Measurements from ENCODE around the gene SNED1.

The SNED1 gene

DNA sequence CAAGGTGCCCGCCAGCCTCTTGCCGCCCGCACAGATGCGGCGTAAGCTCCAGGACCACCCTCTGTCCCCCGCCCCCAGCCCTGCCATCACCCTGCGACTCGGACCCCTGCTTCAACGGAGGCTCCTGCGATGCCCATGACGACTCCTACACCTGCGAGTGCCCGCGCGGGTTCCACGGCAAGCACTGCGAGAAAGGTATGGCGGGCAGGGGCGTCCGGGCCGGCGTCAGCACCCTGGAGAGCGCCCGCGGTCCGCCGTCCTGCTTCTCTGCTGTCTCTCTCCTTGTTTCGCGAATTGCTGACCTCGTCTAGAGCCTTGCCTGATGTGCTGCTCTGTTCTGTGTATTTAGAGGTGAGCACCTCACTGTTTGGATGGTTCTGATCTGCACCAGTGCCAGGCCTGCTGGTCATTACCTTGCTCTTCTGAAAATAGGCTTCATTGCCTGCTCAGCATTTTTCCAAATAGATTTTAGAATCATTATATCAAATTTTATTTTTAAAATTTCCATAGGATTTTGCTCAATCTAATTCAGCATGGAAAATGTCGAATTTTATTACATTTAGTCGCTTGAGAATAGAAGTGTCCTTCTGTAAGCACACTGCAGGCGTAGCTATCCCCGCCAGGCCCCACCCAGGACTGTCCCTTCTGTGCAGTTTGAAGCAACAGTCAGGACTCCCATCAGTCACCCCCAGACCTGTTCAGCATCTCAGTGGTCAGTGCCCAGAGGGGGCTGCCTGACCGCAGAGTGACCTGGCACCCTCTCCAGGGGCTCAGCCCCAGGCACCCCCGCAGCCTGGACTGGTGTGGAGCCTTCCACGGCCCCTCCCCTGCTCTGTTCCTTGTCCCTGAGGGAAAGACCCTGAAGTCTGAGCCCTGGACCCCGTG lies 51.6 kb downstream of the SNED1 start:
- DNase-seq: no peak

DNA sequence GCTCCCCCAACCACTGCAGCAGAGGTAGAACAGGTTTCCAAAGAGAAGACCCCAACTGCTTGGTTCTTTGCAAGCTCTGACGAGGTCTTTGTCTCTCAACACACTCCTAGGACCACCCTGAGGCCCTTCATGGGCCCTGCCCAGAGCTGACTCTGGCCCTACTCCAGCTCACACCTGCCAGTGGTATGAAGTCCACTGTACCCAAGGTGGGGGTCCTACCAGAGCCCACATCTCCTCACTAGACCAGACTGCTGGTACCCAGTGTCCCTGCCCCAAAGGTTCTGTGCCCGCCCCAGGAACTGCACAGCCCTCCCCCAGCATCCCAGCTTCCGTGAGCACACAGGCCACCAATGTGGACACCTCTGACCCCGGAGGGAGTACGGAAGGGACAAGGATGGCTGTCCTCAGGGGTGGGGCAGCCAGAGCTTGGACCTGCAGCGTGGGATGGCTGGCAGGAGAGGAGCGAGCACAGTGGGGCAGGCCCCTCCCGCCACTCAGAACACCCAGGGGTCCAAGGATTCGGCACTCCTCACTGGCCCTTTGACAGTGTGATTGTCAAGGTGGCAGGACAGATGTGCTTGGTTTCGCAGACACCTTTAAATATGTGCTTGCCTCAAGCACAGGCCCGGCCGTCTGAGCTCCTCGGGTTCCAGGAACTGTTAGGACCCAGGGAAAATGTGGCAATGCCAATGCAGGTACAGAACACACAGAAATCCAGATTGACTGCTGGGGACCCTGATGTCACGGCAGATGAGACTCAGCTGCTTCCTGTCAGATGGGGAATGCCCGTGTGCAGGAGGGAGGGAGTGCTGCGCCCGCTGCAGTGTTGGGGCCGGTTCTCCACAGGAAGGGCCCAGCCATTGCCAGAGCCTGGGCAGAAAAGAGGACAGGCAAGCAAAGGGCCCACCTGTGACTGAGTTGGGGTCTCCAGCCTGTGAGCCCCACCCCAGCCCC lies 52.5 kb downstream of the SNED1 start:
- no peak for DNase-seq

DNA sequence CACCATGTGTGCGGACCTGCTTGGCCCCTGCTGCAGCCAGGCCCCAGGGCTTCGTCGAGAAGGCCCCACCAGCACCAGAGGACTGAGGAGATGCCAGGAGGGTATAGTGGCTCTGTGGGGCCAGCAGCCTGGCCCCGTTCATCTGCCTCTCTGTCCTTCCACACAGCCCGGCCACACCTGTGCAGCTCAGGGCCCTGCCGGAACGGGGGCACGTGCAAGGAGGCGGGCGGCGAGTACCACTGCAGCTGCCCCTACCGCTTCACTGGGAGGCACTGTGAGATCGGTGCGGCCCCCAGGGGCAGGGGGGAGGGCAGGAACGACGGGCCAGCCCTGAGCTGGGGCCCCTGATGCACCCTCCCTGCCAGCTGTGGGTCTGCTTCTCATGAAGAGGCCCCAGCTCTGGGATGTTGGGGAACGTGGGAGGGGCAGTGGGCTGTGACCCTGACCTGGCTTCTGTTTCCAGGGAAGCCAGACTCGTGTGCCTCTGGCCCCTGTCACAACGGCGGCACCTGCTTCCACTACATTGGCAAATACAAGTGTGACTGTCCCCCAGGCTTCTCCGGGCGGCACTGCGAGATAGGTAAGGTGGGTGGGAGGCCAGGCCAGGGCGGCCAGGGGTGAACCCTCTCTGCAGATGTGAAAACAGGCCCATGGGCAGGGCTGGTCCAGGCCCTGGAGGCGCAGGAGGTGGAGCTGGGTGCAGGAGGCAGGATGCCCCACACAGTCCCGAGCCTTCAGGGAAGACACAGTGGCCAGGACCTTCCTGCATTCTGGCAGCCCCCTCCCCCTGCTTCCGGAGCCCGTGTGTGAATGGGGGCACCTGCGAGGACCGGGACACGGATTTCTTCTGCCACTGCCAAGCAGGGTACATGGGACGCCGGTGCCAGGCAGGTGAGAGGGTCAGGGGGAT lies 53.4 kb downstream of the SNED1 start:
- DNase-seq: no peak

DNA sequence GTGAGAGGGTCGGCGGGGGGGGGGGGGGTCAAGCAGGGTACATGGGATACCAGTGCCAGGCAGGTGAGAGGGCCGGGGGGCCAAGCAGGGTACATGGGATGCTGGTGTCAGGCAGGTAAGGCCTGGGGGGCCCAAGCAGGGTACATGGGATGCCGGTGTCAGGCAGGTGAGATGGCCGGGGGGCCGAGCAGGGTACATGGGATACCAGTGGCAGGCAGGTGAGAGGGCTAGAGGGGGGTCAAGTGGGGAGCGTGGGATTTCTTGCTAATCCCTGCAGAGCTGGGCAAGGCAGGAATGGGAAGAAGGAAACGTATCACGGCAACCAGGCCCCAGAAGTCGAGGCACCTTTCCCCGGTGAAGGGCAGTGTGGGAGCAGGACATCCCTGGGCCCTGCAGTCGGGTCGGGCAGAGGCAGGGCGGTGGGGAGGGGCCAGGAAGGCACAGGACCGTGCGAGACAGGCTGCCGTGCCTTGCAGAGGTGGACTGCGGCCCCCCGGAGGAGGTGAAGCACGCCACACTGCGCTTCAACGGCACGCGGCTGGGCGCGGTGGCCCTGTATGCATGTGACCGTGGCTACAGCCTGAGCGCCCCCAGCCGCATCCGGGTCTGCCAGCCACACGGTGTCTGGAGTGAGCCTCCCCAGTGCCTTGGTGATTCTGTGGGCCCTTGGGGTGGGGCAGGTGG lies 54.4 kb downstream of the SNED1 start:
- no peak for DNase-seq

DNA sequence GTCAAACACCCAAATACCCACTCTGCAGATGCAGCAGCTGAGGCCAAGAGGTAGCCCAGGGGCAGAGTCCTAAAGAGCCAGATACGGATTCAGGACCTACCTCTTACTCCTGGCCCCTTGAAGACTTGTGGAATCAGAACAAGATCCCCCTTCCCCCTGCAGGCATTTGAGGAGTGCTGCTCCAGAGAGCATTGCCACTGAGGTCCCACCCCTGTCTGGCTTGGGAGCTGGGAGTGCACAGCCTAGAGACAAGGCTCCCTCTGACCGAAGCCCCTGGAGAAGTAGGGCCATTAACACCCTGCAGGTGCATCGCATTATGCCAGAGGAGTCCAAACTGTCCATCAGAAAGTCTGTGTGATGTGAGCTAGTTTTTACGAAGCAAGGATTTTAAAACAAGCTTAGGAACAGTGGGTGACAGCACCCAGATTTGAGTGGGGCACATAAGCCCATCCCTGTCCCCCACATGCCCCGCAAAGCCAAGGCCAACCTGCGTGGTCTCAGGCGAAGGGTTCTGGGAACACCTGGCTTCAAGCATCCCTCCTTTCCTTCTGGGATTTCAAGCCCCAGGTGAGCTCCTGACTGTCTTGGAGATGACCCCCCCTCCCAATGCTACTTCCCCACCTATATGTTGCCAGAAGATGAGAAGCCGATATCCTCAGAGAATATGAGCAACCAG lies 55.3 kb downstream of the SNED1 start:
- DNase-seq: no peak

DNA sequence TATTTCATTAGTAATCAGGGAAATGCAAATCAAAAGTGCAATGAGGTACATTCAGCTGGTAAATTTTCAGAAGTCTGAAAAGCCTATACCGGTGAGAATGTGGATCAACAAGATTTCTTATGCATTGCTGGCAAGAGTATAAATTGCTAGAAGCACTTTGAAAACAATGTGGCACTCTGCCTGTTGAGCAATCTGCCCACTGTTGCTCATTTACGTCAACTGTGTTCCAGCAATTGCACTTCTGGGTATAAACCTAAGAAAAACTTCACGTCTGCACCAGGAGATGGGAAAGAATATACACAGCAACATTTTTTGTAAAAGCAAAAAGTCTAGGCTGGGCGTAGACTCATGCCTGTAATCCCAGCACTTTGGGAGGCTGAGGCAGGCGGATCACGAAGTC lies 62.9 kb downstream of the SNED1 start:
- no peak for DNase-seq

DNA sequence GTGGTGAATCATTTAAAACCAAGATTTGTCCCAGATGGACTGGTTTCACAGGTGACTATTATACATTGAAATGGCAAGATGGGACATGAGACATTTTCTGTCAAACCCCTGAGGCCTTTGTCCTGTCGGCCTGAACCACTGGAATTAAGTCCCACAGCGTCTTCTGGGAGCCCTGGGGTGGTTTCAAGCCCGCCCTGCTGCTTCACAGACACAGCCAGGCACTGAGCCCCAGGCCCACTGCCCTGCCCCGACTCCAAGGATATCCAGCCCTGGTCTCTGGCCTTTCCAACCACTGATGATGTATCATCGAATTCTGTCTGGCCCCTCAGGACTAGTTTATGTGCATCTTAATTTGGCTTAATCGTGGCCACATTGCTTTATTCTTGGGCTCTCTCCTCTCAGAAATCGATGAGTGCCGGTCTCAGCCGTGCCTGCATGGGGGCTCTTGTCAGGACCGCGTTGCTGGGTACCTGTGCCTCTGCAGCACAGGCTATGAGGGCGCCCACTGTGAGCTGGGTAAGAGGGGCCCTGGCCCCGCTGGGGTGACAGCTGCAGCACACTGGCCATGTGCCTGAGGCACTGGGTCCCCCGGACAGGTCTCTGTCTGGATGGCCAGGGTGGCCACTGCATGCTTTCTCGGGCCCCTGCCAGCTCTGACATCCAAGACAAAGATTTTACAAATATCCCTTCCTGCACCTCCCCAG lies 64.1 kb downstream of the SNED1 start:
- DNase-seq: no peak

DNA sequence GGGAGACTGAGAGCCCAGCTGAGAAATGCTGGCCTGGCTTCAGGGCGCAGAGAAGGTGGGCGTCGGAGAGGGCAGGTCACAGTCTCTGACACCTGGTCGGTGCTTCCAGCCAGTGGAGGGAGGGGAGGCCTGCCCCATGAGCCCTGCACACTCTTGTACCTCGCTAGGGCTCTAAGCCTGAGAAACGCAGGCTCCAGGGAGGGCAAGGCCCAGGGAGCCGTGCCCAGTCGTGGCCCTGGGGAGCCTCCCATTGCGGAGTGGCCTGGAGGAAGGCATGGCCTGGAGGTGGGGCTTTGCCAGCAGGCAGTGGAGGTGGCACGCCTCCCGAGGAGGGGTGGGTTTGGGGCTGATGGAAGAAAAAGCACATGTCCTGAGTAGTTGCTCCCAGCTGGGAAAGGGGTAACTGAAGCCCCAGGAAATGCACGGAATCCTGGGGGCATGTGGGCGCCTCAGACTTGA lies 64.7 kb downstream of the SNED1 start:
- DNase-seq: no peak

DNA sequence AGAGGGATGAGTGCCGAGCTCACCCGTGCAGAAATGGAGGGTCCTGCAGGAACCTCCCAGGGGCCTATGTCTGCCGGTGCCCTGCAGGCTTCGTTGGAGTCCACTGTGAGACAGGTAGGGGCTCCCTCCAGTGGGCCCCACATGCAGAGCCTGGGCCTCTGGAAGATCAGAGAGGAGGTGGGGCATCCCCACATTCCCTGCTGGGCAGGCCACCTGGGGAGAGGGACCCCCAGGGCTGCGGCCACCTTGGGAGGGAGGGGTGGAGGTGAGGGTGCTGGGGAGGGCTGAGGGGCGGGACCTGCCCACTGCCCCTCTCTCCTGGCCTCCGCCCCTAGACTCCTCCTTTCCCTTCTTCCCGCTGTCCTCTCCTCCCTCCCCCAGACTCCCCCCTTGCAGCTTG lies 65.2 kb downstream of the SNED1 start:
- DNase-seq: no peak

DNA sequence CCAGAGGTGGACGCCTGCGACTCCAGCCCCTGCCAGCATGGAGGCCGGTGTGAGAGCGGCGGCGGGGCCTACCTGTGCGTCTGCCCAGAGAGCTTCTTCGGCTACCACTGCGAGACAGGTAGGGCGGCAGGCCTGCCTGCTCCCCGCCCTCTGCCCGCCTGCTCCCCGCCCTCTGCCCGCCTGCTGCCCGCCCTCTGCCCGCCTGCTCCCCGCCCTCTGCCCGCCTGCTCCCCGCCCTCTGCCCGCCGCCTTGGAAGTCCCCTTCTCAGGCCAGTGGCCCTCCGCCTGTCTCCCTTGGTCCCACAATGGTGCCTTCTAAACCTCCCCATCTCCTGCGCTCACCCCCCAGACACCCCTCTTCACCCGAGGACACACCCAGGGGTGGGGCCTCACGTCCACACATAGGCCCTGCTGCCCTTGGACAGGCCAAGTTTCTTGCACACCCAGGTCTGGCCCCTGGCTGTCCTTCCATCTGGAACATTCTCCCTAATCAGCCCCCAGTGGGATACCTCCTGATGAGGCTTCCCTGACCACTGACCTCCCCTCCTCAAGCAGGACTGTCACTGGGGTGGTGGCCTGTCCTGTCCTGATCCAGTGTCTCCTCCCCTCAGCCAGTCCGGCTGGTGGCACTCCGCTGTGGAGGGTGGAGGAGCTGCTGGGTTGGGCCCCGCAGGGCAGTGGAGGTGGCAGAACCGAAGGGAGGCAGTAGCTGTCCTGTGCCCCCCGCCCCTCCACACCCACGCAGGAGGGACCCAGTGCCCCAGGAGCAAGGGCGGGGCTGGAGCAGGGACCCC lies 65.8 kb downstream of the SNED1 start:
- DNase-seq: no peak

DNA sequence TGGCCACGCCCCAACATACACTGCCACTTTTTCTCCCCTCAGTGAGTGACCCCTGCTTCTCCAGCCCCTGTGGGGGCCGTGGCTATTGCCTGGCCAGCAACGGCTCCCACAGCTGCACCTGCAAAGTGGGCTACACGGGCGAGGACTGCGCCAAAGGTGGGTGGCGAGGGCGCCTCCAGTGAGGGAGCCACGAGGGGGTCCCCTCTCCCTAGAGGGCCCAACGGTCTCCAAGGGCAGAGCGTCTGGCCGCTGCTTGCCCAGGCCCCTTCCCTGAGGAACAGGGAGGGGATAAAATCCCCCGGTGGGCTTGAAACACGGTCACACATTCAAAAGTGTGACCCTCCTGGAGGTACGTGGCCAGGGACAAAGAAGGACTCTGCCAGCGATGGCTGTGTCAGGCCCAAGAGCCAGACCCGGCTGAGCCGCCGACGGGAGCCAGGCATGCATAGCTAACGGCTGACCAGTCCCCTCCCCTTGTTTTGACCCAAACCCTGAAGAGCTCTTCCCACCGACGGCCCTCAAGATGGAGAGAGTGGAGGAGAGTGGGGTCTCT lies 66.5 kb downstream of the SNED1 start:
- DNase-seq: no peak

DNA sequence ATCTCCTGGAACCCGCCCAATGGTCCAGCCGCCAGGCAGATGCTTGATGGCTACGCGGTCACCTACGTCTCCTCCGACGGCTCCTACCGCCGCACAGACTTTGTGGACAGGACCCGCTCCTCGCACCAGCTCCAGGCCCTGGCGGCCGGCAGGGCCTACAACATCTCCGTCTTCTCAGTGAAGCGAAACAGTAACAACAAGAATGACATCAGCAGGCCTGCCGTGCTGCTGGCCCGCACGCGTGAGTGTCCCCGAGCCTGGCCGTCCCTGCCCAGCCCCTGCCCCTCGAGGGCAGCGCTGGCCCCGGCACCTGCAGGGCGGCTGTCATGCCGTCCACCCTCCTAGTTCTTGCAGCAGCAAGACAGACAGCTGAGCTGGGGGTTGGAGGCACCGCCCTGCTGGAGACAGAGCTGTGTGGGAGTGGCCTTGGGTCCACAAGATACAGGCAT lies 67.0 kb downstream of the SNED1 start:
- DNase-seq: no peak

DNA sequence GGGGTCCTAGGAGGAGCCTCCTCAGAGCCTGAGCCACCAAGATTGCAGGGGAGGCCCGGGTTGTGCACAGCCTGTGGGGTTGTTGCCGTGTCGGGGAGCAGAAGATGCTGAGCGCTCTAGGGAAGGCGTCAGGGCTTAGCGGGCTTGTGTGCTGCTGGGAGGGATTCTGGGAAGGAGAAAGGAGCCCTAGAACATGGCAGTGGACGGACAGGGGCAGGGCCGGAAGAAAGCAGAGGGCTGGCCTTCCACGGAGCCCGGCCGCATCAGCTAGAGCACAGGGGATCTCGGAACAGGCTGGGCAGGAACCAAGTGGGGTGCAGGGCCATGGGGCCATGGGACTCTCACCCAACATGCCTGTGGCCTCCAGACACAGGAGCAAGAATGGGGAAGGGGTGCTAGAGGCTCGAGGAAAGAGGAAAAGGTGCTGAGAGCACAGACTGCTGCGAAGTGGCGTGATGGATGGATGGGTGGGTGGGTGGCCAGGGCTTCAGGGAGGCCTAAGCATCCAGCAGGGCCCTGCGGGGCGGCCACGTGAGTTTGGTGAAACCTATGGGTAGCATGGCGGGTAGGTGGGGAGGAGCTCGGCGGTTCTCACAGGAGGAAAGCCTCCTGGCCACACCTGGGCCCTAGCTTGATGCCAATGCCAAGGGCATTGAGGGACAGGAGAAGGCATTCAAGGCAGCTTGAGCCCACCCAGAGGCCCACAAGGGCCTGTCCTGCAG lies 67.9 kb downstream of the SNED1 start:
- no peak for DNase-seq

DNA sequence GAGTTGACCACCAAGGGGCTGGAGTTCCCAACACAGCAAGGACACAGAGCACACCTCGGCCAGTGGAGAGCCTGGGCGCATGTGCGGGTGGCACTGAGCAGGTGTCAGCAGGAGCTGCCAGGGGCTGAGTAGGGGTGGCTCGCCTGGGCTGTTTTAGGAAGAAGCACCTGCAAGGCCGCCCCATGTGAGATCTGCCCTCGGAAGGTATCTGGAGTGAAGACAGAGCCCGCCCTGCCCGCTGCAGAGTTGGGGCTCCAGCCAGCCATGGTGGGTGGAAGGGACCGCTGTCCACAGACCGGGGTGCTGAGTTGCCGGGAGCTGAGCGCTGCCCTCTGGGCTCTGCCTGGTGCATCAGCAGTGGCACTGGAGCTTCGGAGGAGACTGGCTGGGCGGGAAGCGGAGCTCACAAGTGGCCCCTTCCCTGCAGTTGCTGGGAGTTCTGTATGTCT lies 68.5 kb downstream of the SNED1 start:
- DNase-seq: no peak

DNA sequence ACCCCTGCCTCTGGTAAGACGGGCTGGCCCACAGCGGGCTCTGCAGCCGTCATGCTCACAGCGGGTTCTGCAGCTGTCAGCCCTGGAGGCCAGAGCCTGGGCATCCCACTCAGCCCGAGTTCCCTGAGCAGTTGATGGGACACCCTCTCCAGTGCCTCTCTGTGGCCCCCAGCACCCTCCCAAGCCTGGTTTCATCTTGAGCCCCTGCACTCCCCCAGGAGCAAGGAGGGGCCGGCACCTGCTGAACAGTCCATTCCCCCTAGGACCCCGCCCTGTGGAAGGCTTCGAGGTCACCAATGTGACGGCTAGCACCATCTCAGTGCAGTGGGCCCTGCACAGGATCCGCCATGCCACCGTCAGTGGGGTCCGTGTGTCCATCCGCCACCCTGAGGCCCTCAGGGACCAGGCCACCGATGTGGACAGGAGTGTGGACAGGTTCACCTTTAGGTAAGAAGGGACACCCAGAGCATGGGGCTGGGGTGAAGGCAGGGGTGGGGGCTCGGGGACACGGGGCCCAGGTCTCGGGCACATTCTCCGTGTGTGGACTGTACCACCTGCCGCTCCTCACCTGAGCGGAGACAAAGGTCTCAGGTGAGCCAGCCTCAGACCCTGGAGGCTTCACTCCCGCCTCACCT lies 69.2 kb downstream of the SNED1 start:
- DNase-seq: no peak

DNA sequence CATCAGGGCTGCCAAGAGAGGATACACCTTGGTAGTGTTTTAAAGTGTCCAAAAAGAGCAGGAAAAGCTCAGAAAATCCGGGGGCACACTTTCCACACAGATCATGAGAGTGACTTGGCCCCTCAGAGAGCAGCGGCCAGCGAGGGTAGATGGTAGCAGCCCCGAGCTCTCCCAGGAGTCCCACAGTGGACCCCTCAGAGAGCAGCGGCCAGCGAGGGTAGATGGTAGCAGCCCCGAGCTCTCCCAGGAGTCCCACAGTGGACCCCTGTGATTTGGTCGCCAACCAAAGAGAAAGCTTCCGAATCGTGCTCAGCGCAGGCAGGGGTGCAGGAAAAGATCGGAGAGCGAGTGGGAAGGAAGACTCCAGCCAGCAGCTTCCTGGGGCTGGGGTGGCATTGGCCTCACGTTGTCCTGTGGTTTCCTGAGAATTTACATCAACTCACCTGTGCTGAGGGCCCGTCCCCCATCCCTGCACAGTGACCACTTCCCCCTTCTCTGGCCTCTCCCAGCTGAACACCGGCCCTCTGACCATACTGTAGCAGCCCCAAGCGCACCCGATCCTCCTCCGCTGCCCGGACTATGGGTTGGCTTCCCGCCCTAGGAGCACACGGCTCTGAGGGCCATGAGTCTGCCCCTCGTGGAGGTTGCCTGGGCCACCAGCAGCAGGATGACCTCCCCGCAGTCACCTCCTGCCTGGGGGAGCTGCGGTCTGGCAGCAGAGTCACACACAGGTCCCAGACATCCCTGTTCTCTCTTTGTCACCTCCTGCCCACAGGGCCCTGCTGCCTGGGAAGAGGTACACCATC lies 69.9 kb downstream of the SNED1 start:
- no peak for DNase-seq

Measured in cerebellar nuclear complex (tissue), 1 donor.